IMR-90 (cell line): ENCODE measurements around the gene FOXC2. TPM values are rescaled to one million over a fixed set of nuclear protein-coding genes. Genes with fewer than 3 reads are reported as not detected.

Source experiments
- ATAC-seq: fragments of 200-7000 bp; cut with Tn5 transposase; 2 replicates; pipeline ENCODE4 v1.9.1; 2020; ENCODE audit warnings: low read depth, mild to moderate bottlenecking, moderate library complexity
- BruUV-seq: library from RNA; stranded (reverse); fragments of 400-500 nt; replicated peaks from 2 replicates; lab custom pipeline; 2021; lab: Mats Ljungman, UMichigan
- CTCF ChIA-PET: fragments of 300-600 bp; formaldehyde crosslinking; extraction: SDS; loops from one replicate; lab custom pipeline; 2021; ENCODE audit warnings: antibody characterized with exemption; lab: Yijun Ruan, JAX
- POLR2A ChIA-PET: fragments of 300-600 bp; sonication (Branson Sonifier 250); formaldehyde crosslinking; loops from one replicate; lab custom pipeline; 2022; ENCODE audit warnings: antibody characterized with exemption; ENCODE audit not compliant: unreplicated experiment; lab: Charles Lee
- DNase-seq: peaks from one replicate; pipeline ENCODE4 v3.0.0; 2013
- H2AFZ ChIP-seq: replicated peaks from 2 replicates; pipeline ENCODE3; 2013; ENCODE audit warnings: low read length, mild to moderate bottlenecking; ENCODE audit not compliant: poor library complexity
- H2AK5ac ChIP-seq: 2 replicates; pipeline ENCODE4 v1.6.1; 2013; ENCODE audit warnings: low read depth, low read length, inconsistent platforms
- H2AK9ac ChIP-seq: replicated peaks from 2 replicates; pipeline ENCODE3; 2013; ENCODE audit warnings: mild to moderate bottlenecking, low read depth, low read length, moderate library complexity; ENCODE audit not compliant: poor library complexity
- H2BK120ac ChIP-seq: 2 replicates; pipeline ENCODE4 v1.6.1; 2013; ENCODE audit warnings: low read depth, low read length, inconsistent platforms
- H2BK15ac ChIP-seq: 3 replicates; pipeline ENCODE4 v1.6.1; 2013; ENCODE audit warnings: low read depth, low read length, inconsistent platforms
- H2BK20ac ChIP-seq: 2 replicates; pipeline ENCODE4 v1.6.1; 2013; ENCODE audit warnings: low read depth, mild to moderate bottlenecking, inconsistent platforms, low read length, moderate library complexity
- H2BK5ac ChIP-seq: 2 replicates; pipeline ENCODE4 v1.6.1; 2013; ENCODE audit warnings: mild to moderate bottlenecking, low read depth, low read length, inconsistent platforms; ENCODE audit not compliant: poor library complexity, severe bottlenecking
- H3K14ac ChIP-seq: replicated peaks from 2 replicates; pipeline ENCODE4 v1.6.1; 2013; ENCODE audit warnings: low read depth, low read length, inconsistent platforms
- H3K18ac ChIP-seq: 2 replicates; pipeline ENCODE4 v1.6.1; 2013; ENCODE audit warnings: low read depth, low read length, control low read depth
- H3K23ac ChIP-seq: 2 replicates; pipeline ENCODE4 v1.6.1; 2013; ENCODE audit warnings: low read depth, low read length, inconsistent platforms
- H3K27ac ChIP-seq: 2 replicates; pipeline ENCODE4 v1.5.1; 2013; ENCODE audit warnings: mild to moderate bottlenecking, control low read depth, low read length; ENCODE audit not compliant: insufficient read depth
- H3K27me3 ChIP-seq: 2 replicates; pipeline ENCODE4 v1.6.1; 2013; ENCODE audit warnings: low read length; ENCODE audit not compliant: control insufficient read depth, insufficient read depth
- H3K36me3 ChIP-seq: 2 replicates; pipeline ENCODE4 v1.6.1; 2013; ENCODE audit warnings: low read length, mixed read lengths; ENCODE audit not compliant: control insufficient read depth, insufficient read depth
- H3K4ac ChIP-seq: 2 replicates; pipeline ENCODE4 v1.6.1; 2013; ENCODE audit warnings: low read depth, low read length, inconsistent platforms
- H3K4me1 ChIP-seq: 2 replicates; pipeline ENCODE4 v1.6.1; 2013; ENCODE audit warnings: low read length, mixed read lengths; ENCODE audit not compliant: control insufficient read depth, insufficient read depth
- H3K4me2 ChIP-seq: 2 replicates; pipeline ENCODE4 v1.6.1; 2013; ENCODE audit warnings: low read depth, mild to moderate bottlenecking, control low read depth, low read length, moderate library complexity
- H3K4me3 ChIP-seq: 2 replicates; pipeline ENCODE4 v1.5.1; 2013; ENCODE audit warnings: low read depth, mild to moderate bottlenecking, control low read depth, low read length, moderate library complexity; ENCODE audit not compliant: insufficient read depth
- H3K56ac ChIP-seq: 2 replicates; pipeline ENCODE4 v1.6.1; 2013; ENCODE audit warnings: low read length, inconsistent platforms; ENCODE audit not compliant: insufficient read depth; ENCODE audit errors: extremely low read depth
- H3K79me1 ChIP-seq, 2 experiments: 2 replicates each; pipeline ENCODE4 v1.6.1; 2013; ENCODE audit warnings: low read length in 2 of 2, inconsistent platforms in 1 of 2, low read depth in 1 of 2
- H3K9ac ChIP-seq: 2 replicates; pipeline ENCODE4 v1.6.1; 2013; ENCODE audit warnings: low read depth, low read length, control low read depth
- H3K9me1 ChIP-seq: 2 replicates; pipeline ENCODE4 v1.6.1; 2013; ENCODE audit warnings: low read length, inconsistent platforms; ENCODE audit not compliant: insufficient read depth
- H3K9me3 ChIP-seq: 2 replicates; pipeline ENCODE4 v1.6.1; 2013; ENCODE audit warnings: low read length; ENCODE audit not compliant: control insufficient read depth, insufficient read depth
- H4K20me1 ChIP-seq: 2 replicates; pipeline ENCODE4 v1.6.1; 2013; ENCODE audit warnings: low read length, inconsistent platforms; ENCODE audit not compliant: insufficient read depth
- H4K5ac ChIP-seq: 2 replicates; pipeline ENCODE4 v1.6.1; 2013; ENCODE audit warnings: mild to moderate bottlenecking, low read depth, low read length, control low read depth
- H4K8ac ChIP-seq, 2 experiments: 2 replicates each; pipeline ENCODE4 v1.6.1; 2013; ENCODE audit warnings: low read depth in 2 of 2, low read length in 2 of 2, control low read depth in 1 of 2, inconsistent platforms in 1 of 2
- H4K91ac ChIP-seq: 2 replicates; pipeline ENCODE4 v1.6.1; 2013; ENCODE audit warnings: low read depth, low read length, inconsistent platforms; ENCODE audit not compliant: insufficient read depth
- BHLHE40 ChIP-seq: fragments of 150-350 bp; IDR thresholded peaks from 2 replicates; pipeline ENCODE4 v1.6.1; 2016; ENCODE audit warnings: mild to moderate bottlenecking, low read depth, low read length
- CEBPB ChIP-seq: IDR thresholded peaks from 2 replicates; pipeline ENCODE4 v1.6.1; 2012; ENCODE audit warnings: low read depth, low read length, improper control_type of control experiment
- CHD1 ChIP-seq: IDR thresholded peaks from 2 replicates; pipeline ENCODE4 v1.6.1; 2012; ENCODE audit warnings: low read depth, low read length, improper control_type of control experiment
- CTCF ChIP-seq: conservative IDR thresholded peaks from 2 replicates; pipeline ENCODE4 v1.5.1; 2012; ENCODE audit warnings: mild to moderate bottlenecking, low read depth, low read length, improper control_type of control experiment
- ELK1 ChIP-seq: fragments of 150-350 bp; IDR thresholded peaks from 2 replicates; pipeline ENCODE4 v1.6.1; 2016; ENCODE audit warnings: low read depth, mild to moderate bottlenecking, low read length, moderate library complexity, borderline replicate concordance
- MAFK ChIP-seq: IDR thresholded peaks from 2 replicates; pipeline ENCODE4 v1.6.1; 2012; ENCODE audit warnings: low read depth, low read length, improper control_type of control experiment
- MAZ ChIP-seq: IDR thresholded peaks from 2 replicates; pipeline ENCODE4 v1.6.1; 2012; ENCODE audit warnings: low read depth, mild to moderate bottlenecking, low read length, improper control_type of control experiment, moderate library complexity, borderline replicate concordance
- MXI1 ChIP-seq: IDR thresholded peaks from 2 replicates; pipeline ENCODE4 v1.6.1; 2012; ENCODE audit warnings: low read depth, mild to moderate bottlenecking, low read length, moderate library complexity, borderline replicate concordance
- NFE2L2 ChIP-seq: fragments of 150-350 bp; IDR thresholded peaks from 2 replicates; pipeline ENCODE4 v1.6.1; 2016; ENCODE audit warnings: low read depth, mild to moderate bottlenecking, low read length
- POLR2A ChIP-seq: IDR thresholded peaks from 2 replicates; pipeline ENCODE4 v1.6.1; 2012; ENCODE audit warnings: mild to moderate bottlenecking, low read depth, low read length
- RCOR1 ChIP-seq: IDR thresholded peaks from 2 replicates; pipeline ENCODE4 v1.6.1; 2012; ENCODE audit warnings: mild to moderate bottlenecking, low read length, improper control_type of control experiment; ENCODE audit not compliant: insufficient replicate concordance
- RFX5 ChIP-seq: IDR thresholded peaks from 2 replicates; pipeline ENCODE4 v1.8.0; 2012; ENCODE audit warnings: low read depth, mild to moderate bottlenecking, low read length, moderate library complexity
- WGBS, 2 experiments: methylation state at CpG; one replicate each; pipeline versions ENCODE4 v1.1.5 to v1.1.7; 2013; ENCODE audit warnings: missing lambda C conversion rate in 2 of 2; ENCODE audit not compliant: insufficient read length in 1 of 2; ENCODE audit errors: extremely low coverage in 2 of 2; 5-methylcytosine and 5-hydroxymethylcytosine counted together
- dilution Hi-C: fragments of 300-500 bp; cut with HindIII; formaldehyde crosslinking; loops from one replicate; pipeline ENCODE4 v1.14.3; 2018; ENCODE audit warnings: low sequenced_read_pairs; ENCODE audit not compliant: unreplicated experiment
- in situ Hi-C: fragments of 300-500 bp; cut with MboI; formaldehyde crosslinking; loops from 3 replicates; pipeline ENCODE4 v1.14.3; 2019; ENCODE audit warnings: low sequenced_read_pairs, inconsistent platforms, mixed read lengths
- intact Hi-C: fragments of 100-400 bp; cut with micrococcal nuclease; formaldehyde crosslinking; loops from 2 replicates; pipeline ENCODE4 v1.10.0; 2022
- polyA plus RNA-seq, 3 experiments: library from polyadenylated mRNA; depleted of rRNA; stranded (reverse); fragments of >200 nt; gene quantifications; 2 replicates each; pipeline ENCODE4 v1.2.3, GENCODE V29; 2012; ENCODE audit warnings: low replicate concordance in 1 of 3
- total RNA-seq: library from RNA; depleted of rRNA; stranded (reverse); fragments of >200 nt; gene quantifications from 2 replicates; pipeline ENCODE4 v1.2.3, GENCODE V29; 2012

FOXC2 gene
- total and polyA plus RNA-seq, 2 of the 4 experiments (the other 2 are of a cell fraction) = 0.90 to 6.4 TPM

GRCh38 chr16:86587487-86587886, 20.9 kb downstream of the FOXC2 start:
- Histone ChIP-seq H3K18ac (no peak overlapping the region), H2AFZ (no peak overlapping the region), H2BK20ac (peak overlapping the region; percentile 76; the same call in 1 of the 2 replicates), H3K23ac (no peak overlapping the region), H3K27ac (no peak overlapping the region), H3K4me2 (no peak overlapping the region), H4K91ac (no peak overlapping the region), H2BK15ac (peak overlapping the region; percentile 55; the same call in 1 of the 3 replicates), H3K79me1 (peaks cover 31 to 76% of the 10 kb centered on the region in 2 experiments), H3K4me1 (peaks cover 49% of the 10 kb centered on the region), H2BK120ac (peak overlapping the region; percentile 90; the same call in 1 of the 2 replicates), H4K20me1 (peaks cover 3% of the 10 kb centered on the region; the same call in 1 of the 2 replicates), H4K5ac (no peak overlapping the region), H2BK5ac (peak overlapping the region; percentile 87), H3K4ac (peak overlapping the region; percentile 86; the same call in 1 of the 2 replicates), H3K27me3 (no peaks in the 10 kb centered on the region), H4K8ac (no peak overlapping the region; a peak in 1 of 4 replicates), H2AK5ac (peak overlapping the region; percentile 96), H3K56ac (no peak overlapping the region), H3K9ac (no peak overlapping the region), H3K4me3 (no peak overlapping the region), H2AK9ac (no peak overlapping the region), H3K9me3 (no peaks in the 10 kb centered on the region), H3K14ac (no peak overlapping the region), H3K9me1 (peaks cover 51% of the 10 kb centered on the region), H3K36me3 (peaks cover 3% of the 10 kb centered on the region; the same call in 1 of the 2 replicates)
- CTCF ChIA-PET = no interaction called here
- dilution Hi-C loops = no loop called here
- ATAC-seq (no peak), DNase-seq (no peak)
- TF ChIP-seq MAZ = no peak
- TF ChIP-seq CEBPB = no peak
- TF ChIP-seq CHD1 = no peak
- no peak for TF ChIP-seq RCOR1
- no peak for TF ChIP-seq RFX5
- no peak for TF ChIP-seq ELK1
- TF ChIP-seq MAFK = no peak
- no peak for TF ChIP-seq MXI1
- TF ChIP-seq CTCF = no peak
- TF ChIP-seq NFE2L2 = no peak
- no peak for TF ChIP-seq POLR2A
- no peak for TF ChIP-seq BHLHE40
- 96% methylated on average over 3 of the region's 3 CpGs; no CpG with 5 or more reads in 1 of the 2 experiments for whole genome bisulfite sequencing, 2 experiments
- BruUV-seq = no TSS peak
- intact Hi-C loops = no loop called here
- in situ Hi-C loops = loop anchor here (10.0 kb wide), 1 partner anchor 167 kb away; no protein-coding TSS in a partner anchor
- POLR2A ChIA-PET = no interaction called here
